K562 treated with DMSO at 1 percent for 48 hours (cell line): ENCODE data around the gene LIN9. TPM values are rescaled to one million over a fixed set of nuclear protein-coding genes. Genes with fewer than 3 reads are reported as not detected.

Experiments used
- total RNA-seq: library from RNA; unstranded; fragments of 300-600 nt; gene quantifications from 2 replicates; pipeline ENCODE4 v1.2.3, GENCODE V29; 2022; ENCODE audit warnings: low replicate concordance; ENCODE audit errors: extremely low read depth

LIN9 gene
- not detected in 2 replicates for total RNA-seq

GRCh38 chr1:226308723-226309397 lies at the start of gene LIN9:
LIN9 (minus strand) TSS chr1:226309164; CDS start chr1:226309139, 25 bp downstream.

GRCh38 chr1:226223157-226223785 lies 85.7 kb downstream of the LIN9 start, which contains the start of gene MIXL1:
MIXL1 (plus strand) TSS chr1:226223664; CDS start chr1:226223682, 18 bp downstream.

DNA sequence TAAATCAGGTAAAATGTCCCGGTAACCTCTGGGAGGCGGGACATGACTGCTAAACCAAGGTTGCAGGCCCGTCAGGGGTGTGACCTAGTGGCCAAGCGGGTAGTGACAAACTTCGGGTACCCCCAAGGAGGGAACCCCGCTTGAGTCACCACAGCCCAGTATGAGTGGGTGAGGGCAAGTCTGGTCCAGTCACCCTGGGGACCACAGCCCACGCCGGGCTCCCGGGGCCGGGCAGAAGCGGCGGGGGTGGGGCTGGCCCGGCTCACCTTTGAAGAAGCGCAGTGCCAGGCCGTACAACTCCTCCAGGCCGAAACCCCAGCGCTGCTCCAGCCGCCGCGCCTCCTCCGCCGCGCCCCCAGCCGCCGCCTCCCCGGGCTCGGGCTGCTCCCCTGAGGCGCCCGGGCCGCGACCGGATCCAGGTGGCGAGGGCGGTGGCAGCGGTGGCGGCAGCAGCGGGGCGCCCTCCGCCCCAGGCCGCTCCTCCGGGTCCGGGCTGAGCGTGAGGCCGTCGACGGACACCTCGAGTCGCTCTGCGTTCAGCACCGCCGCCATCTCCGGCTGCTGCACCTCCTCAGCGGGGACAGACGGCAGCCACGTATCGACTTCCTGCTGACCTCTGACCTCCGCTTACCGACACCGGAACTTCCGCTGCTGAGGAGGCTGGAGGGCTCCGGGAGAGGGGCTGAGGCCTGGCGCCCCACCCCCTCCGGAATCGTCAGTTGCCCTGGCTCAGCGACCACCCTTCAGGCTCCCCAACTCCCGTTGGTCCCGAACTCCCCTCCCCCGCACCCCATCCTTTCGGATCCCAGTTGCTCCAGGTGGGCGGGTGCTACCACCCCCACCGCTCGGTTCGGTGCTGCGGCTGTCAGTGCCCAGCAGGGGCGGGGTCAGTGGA lies 122.6 kb downstream of the LIN9 start, which contains the start of gene ACBD3:
Gene ACBD3 (minus strand): TSS at position 618 of the 895 bp plus-strand sequence. CDS start 66 bp downstream, at position 552.

Other genes with a start within 250 kb of the LIN9 start
- 508 TPM in 1 of 2 replicates, not detected in the other for gene H3-3A, start 246.4 kb downstream of the LIN9 start, total RNA-seq
- not detected in 2 replicates for gene ACBD3, start 122.4 kb downstream of the LIN9 start, total RNA-seq
- gene MIXL1, start 85.5 kb downstream of the LIN9 start, total RNA-seq, result not detected in 2 replicates
- gene PARP1, start 98.9 kb upstream of the LIN9 start, total RNA-seq, result not detected in 2 replicates
- gene STUM, start 239.6 kb upstream of the LIN9 start, total RNA-seq, result not detected in 2 replicates